NOMO-1 (cell line): ENCODE data around the gene MIAT.

Source experiments
- DNase-seq, 2 experiments: peaks; one replicate each; lab custom pipeline; 2025; ENCODE audit not compliant: unreplicated experiment in 2 of 2; lab: John Stamatoyannopoulos, UW

MIAT gene

GRCh38 chr22:26718905-26719304 is 61.5 kb downstream of the MIAT start:
- peak in 1 of 2 experiments; percentile 1 for DNase-seq

DNA sequence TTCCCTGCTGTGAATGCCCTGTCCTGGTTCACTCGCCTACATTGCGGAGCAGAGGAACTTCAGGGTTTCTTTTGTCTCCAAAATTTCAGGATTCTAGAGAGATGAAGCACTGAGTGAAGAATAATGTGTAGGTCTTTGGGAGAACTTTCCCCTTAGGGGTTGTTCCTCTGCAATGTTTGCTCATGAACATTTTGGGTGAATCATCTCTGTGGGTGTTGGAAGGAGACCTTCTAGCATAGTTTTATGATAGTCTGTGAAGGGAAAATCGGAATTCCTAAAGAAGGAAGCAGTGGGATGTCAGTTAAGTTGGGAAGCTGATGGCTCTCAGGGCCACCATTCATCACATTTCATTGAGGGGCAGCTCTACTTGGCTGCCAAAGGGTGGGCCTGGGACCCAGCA is 64.8 kb downstream of the MIAT start:
- DNase-seq, result no peak

DNA sequence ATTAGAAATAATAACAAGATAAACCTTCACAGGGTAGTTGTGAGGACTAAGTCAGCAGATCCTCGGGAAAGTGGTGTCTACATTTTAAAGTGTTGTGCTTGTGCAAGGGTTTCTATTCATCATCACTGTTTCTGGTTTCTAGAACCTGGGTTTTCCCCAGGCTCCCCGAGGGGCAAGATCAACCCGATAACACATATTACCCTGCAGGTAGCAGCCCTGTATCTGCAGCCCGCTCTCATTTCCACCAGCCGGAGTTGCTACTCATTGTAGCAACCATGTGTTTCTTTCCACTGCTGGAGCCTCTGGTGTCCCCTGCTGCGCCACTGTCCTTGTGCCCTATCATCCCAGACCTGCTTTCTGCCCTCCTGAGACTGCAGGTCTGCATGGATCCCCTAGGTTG is 67.0 kb downstream of the MIAT start:
- no peak for DNase-seq

- DNase-seq, result peak; percentile 71 to 79
Measured at GRCh38 chr22:26725012-26725676, 67.8 kb downstream of the MIAT start.
